Left kidney (tissue), 2 donors: ENCODE data around the gene MMS22L. TPM values are rescaled to one million over a fixed set of nuclear protein-coding genes. Genes with fewer than 3 reads are reported as not detected.
"Not testable (repeated sequence)": the region's sequence is repeated elsewhere in the genome, so short reads cannot be mapped to it uniquely, and the experiment has no call there.

Experiments
- DNase-seq: peaks from one replicate; pipeline ENCODE4 v3.0.0-alpha.2; 2013
- polyA plus RNA-seq: library from polyadenylated mRNA; unstranded; fragments of 120-200 nt; gene quantifications from one replicate; pipeline ENCODE4 v1.2.1, GENCODE V29; 2013; ENCODE audit not compliant: insufficient read length

Gene MMS22L
- polyA plus RNA-seq, 1 donor, result 19.0 TPM

DNA sequence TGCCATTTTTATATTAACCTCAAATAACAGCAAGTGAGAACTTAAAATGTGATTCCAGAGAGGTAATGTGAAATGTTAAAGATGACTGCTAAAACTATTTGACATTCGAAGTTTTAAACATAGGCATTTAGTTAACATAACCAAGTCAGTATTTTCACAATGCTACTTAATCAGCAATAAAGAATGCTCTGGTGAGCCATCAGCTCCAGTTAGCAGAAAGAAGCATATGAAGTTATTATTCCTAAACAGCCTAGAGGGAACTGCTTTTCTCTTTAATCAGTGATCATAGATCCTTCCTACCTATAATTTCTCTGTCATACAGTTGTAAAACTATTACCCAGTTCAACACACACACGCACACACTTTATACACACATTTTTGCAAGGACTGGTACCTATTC, 60.1 kb downstream of the MMS22L start:
- DNase-seq, result no peak

DNA sequence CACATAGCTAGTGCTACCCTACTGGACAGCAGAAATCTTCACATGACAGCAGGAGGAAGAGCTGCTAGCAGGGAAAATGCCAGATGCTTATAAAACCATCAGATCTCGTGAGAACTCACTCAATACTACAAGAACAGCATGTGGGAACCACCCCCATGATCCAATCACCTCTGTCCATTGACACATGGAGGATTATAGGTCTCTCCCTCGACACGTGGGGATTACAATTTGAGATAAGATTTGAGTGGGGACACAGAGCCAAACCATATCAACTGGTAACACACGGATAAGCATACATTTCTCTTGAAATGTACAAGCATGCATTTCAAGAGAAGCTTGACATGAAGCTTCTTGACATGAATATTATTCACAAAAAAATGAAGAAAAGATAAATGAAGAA, 64.1 kb downstream of the MMS22L start:
- DNase-seq, result no peak

DNA sequence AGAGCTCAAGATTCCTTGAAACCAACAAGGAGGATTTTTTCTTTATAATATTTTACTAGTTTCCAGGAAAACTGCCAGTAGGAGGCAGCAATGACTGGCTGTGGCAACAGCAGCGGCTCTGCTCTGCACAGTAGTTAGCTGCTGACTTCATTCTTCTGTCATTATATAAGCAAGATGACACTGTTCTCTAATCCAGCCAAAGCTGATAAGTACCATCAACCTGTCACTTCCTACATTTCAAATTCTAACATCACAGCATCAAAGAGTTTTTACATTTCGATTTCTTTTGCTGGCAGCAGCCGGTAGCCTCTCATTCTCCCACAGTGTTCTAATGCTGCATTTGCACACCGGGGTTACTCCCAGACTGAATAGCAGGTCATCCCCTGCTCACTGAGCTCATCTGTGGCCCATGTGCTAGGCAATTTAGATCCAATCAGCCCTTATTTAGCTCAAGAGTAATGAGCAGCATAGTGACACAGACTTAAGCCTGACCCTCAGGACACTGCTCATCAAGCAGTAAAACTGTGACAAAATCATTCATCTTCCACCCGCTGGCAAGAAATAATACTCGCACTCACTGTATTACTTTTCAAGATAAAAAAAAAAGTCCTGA, 67.8 kb downstream of the MMS22L start:
- peak; percentile 13 for DNase-seq

DNA sequence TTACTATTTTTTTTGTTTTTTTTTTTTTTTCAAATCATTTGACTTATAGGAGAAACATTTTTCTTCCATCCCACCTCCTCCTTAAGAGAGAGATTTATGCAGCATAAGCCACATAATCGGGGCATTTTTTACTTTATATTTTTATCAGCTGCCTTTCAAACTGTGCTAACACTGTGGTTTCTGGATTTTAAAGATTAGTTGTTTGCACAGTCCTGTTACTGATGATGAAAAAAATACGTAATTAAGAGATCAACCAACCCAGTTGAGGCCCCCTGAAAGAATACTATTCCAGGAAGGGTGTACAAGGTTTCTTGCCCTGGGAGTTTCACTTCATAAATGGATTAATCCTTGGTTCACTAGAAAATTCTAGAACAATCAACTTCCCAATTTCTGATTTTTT, 68.3 kb downstream of the MMS22L start:
- DNase-seq, result no peak

DNA sequence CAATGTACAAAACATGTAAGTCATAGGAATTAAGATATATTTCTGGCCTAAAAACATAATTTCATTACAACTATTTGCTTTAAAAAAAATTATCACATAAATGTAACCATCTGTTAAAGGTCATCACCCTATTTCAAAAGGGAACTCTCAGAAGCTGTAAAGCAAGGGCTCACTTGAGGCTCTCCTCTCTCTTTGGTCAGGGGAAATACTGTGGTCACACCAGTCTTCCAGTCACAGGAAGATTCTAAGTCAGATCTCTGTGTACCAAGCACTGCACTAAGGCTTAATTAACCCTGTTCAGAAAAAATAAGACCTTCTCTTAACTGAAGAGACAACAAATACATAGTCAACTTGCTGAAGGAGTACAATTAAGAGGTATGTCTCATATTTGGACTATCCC, 75.6 kb downstream of the MMS22L start:
- no peak for DNase-seq

DNA sequence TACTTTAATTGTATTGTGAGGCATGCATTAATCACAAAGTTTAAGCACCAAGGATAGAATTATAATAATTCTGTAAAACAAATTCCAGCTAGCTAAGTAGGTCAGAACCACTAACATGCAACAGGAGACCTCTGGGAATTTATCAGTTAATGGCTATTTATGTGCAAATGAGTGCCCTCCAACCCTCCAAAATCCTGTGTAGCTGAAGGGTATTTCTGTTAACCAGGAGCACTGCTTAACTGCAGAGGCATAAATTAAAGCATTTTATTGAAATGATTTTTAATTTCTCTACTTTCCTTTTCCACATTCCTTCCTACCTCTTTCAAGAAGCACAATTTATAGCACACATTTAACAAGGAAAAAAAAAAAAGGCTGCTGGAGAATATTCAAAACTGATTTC, 77.0 kb downstream of the MMS22L start:
- DNase-seq, result no peak

DNA sequence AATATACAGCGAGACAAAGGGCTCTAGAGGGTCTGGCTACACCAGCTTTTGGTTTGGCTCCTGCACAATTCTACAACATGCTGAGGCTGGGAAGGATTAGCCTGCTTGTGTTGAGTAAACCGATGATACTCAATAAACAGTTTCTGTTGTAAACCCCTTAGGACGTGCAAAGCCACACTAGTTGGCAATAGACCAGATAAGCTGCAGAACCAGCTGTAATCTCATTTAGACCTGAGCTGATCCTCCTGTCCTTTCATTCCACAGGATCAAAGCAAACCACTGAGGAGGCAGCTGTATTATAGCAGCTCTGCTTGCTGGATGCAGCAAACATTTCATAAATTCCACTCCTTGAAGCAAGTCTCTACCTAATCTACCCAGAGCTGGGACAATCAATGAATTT, 79.7 kb downstream of the MMS22L start:
- no peak for DNase-seq

DNA sequence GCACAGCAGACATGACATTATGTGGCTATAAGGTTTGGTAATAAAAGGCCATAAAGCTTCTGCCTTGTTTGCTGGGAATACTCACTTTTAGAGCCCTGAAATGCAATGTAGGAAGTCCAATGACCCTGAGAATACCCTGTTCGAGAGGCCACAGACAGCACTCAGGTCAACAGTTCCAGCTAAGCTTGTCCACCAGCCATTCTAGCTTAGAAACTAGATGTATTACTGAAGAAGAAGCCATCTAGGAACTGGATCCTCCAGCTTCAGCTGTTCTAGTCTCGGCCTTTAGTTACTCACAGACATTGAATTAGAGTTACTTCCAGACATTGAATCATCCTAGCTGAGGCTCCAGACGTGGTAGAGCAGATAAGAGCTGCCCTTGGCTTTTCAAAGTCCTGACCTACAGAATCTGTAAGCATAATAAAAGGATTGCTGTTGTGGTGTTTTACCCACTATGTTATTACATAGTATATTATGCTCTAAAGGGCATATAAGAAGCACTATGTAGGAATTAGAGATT, 84.9 kb downstream of the MMS22L start:
- no peak for DNase-seq

DNA sequence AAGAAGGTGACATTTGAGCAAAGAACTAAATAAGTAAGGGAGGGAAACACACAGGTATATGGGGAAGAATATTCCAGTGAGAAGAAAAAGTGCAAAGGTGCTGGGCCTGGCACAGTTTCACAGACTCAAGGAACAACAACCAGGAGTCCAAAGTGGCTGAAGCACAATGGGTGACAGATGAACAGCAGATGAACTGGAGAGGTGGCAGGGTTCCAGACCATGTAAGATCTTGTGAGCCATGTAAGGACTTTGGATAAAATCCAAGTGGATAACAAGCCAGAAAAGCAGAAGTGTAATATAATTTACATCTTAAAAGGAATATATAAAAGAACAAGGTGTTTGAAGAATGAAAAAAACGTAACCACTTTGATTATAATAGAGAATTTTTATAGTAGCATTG, 87.9 kb downstream of the MMS22L start:
- no peak for DNase-seq

DNA sequence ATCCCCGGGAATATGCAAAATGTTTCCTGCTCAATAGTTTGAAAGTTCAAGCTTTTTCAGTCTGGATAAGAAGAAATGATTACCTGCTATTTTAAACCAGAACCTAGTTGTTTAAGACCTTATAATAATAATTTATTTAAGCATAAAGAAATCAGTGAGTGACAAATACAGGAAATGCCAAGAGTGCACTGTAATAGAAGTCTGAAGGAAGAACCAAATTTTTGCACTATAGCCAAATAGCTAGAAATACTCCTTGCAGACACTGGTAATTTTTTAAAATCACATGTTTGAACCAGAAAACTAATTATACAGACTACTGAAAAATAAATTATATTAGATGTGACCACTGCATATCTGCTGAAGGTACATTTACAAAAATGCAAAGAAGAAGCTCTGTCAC, 93.2 kb downstream of the MMS22L start:
- no peak for DNase-seq

DNA sequence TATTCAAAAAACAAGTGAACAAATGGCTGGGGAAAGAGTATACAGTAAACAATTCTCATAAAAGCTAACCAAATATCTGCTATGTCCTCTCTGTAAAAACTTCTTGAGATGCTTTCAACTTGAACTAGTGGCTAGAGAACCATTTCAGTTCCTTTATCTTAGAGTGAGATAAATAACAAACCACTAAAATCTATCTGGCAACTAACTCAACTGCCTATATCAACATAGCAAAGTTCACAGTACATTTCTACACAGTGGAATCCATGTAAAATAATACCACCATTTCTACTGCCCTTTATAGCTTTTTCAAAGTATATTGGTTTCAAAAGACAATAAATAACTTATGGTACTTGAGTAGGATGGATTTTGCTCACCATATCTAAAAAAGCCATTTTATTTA, 95.1 kb downstream of the MMS22L start:
- no peak for DNase-seq

DNA sequence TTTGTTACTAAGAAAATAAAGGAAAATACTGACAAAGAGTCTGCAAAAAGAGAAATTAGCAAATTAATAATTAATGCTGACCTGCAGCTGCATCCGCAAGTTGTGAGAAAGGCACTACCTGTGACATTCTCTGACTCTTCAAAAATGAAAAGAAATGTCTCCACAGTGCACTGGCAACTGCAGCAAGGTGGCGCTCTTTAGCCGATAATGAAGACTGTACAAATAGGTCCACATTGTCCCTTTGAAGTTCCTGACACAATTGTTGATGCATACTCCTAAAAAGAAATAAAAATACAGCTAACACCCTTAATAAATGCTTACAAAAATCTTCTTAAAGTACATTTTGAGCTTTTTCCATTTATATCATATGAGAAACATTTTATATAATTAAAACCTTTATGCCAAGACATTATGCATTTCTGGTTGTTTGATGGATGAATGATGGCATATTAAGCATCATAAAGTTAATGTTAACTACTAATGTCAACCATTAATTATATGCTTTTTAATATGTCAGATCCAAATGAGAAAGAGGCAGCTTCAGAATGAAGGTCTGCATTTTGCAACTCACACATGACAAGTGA, 96.5 kb downstream of the MMS22L start:
- DNase-seq, result peak; percentile 69

DNA sequence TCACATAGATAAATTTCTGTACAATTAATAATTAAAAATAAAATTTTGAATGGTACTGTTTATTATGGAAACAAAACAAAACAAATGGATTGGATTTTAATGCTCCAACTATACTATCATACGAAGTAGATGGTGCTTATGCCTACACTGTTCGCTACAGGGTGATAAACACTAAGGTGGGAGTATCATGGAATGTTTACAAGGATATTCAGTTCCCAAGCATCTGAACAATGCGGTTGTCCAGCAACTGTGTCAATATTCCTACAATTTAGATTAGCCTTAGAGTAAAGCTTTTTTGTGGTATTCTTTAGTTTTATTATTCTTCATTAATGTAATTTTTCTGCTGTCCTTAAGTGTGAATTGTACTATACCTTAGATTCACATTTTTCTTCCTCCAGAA, 105.1 kb downstream of the MMS22L start:
- DNase-seq, result no peak

DNA sequence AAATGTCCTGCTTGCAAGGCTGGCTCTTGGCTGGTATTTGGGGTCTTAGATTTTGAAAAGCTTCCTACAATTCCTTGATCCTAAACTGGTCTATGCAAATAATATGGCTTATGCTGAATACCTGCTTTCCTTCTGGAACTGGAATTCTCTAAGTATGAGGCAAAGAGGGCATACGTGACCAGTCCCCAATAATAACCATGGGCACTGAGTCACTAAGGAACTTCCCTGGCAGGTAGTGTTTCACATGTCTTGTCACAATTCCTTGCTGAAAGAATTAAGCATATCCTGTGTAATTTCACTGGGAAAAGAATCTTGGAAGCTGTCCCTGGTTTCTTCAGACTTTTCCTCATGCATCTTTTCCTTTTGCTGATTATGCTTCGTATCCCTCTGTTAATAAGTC, 106.5 kb downstream of the MMS22L start:
- no peak for DNase-seq

DNA sequence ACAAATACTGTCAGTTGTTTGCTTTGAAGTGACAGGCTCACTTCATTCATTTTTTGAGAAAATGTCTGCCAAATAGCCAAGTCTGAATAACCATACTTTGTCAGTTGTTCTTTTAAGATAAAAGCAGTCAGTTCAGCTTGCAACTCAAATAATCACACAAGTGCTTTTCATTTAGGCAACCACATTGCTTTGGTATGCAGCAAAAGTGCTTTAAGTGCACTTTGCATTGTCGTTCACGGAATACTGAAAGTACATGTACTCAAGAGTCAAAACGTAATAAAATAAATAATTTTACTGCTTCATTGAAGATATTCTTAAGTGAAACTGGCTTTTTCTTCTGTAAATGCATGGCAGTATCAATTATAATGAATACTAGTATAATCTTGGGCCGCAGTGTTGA, 107.2 kb downstream of the MMS22L start:
- no peak for DNase-seq

DNA sequence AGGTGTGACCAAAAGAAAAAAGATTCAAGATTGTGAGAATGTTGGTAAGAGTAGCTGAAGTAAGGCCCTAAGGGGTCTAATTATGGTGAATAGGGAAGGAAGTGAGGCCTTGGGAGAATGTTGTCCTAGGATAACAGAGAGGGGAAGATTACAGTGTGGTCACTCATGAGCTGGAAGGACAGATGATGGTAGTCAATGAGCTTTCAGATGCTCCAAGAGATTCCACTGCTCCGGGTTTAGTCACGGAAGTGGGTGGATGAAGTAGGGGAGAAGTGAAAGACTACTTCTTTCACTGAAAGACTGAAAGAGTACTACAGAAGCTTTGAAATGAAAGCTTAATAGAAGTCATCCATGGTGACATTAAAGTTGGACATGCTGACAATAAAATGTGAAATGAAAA, 108.5 kb downstream of the MMS22L start:
- no peak for DNase-seq

DNA sequence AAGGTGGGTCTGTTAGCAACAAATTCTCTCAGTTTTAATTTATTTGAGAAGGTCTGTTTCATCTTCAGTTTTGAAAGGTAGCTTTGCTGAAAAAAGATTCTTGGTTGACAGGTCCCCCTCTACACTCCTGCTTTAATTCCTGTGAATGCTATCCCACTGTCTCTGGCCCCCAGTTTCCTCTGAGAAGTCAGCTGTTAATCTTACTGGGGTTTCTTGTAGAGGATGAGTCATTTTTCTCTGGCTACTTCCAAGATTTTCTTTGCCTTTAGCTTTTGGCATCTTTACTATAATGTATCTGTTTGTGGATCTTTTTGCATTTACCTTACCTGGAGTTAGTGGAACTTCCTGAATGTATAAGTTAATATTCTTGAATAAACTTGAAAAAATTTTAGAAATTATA, 122.7 kb downstream of the MMS22L start:
- DNase-seq, result no peak

DNA sequence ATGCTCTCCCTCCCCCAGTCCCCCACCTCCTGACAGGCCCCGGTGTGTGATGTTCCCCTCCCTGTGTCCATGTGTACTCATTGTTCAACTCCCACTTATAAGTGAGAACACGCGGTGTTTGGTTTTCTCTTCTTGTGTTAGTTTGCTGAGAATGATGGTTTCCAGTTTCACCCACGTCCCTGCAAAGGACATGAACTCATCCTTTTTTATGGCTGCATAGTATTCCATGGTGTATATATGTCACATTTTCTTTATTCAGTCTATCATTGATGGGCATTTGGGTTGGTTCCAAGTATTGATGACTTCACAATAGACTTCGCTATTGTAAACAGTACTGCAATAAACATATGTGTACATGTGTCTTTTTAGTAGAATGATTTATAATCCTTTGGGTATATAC, 127.6 kb downstream of the MMS22L start:
- not testable (repeated sequence) for DNase-seq

DNA sequence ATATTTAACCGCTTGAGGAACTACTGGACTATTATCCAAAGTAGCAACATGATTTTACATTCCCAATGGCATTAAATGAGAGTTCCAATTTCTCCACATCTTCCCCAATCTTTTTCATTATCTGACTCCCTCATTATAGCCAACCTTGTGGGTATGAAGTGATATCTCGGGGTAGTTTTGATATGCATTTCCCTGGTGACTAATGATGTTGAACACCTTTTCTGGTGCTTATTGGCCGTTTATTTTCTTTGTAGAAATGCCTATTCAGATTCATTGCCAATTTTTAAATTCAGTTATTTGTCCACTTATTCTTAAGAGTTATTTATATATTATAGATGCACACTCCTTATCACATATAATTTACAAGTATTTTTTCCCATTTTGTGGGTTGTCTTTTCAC, 129.0 kb downstream of the MMS22L start:
- no peak for DNase-seq

DNA sequence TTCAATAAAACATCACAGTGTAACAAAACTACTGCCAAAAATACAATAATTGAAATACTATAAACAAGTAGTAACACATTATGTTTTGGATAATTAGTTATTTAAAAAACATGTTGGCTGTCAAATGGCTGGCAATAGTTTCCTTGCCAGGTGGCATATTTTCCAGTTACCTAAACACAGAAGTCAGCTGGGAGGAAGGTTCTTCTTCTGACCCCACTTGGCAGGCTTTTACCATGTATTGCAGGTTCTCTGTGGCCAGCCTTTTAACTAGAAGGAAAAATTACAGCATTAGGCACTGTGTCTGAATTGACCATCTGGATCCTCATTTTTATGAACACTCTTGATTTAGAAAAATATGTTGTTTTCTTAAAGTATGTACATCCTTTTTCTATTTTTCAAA, 131.4 kb downstream of the MMS22L start:
- DNase-seq, result no peak

DNA sequence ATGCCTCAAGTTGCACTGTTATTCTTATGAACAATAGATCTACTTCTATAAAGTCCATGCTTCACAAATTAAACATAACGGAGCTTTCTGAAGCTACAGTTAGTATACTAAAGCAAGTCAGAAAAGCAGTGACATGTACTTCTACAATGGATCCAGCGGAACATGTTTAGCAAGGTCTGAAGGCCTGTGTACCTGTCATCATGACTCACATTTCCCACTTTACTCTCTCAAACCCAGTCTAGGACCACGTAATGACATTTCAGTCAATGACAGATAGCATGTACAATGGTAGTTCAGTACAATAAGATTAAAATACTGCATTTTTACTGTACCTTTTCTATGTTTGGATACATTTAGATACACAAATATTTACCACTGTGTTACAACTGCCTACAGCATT, 132.1 kb downstream of the MMS22L start:
- no peak for DNase-seq

DNA sequence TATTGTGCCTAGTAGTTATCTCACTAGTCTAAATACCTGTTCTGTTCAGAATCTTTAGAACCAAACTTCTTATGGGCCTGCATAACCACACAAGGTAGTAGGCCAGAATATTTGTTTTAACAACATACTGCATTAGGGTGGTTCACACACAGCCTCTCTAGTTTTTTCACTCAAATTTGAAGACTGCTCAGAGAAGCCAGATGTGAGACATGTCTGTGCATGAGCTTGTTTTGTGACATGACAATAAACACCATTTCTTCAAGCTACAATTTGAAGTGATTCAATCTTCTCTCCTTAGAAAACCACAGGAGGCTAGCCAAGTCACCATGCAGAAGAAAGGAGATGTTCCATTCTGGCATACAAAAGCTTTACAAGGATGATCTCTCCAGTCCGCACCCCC, 135.6 kb downstream of the MMS22L start:
- DNase-seq, result no peak

DNA sequence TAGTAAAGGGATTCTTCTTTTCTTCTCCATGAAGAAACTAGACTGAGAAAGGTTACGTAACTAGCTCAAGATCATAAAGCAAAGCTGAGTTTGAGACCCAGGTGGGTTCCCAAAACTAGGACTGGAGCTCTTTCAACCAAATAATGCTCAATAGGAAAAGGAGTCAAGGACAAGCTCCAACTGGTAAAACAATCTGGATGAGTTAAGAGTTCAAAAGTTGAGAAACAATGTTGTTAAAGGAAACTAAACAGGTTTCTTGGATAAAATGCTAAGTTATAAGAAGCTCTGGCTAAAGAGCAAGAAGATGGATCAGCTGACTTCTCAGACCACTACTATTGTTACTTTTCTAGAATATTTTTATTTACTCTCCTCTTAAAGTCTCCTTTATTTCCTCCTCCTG, 137.3 kb downstream of the MMS22L start:
- DNase-seq, result no peak

DNA sequence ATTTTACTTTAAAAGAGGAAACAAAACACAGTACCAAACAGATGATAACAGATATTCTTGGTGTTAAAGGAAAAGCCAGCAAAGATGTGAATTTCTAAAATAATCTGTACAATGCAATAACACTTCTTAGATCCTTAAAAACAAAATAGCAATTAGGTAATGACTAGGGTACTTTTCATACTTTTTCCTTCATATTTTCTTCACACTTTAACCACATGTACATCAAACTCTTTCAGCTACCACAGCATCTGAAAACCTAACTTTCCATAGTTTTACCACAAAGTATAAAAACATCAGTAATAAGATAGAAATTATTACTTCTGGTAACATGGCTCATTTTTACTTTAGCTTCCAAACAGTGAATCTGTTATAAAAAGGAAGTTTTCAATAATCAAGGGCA, 141.3 kb downstream of the MMS22L start:
- DNase-seq, result no peak

DNA sequence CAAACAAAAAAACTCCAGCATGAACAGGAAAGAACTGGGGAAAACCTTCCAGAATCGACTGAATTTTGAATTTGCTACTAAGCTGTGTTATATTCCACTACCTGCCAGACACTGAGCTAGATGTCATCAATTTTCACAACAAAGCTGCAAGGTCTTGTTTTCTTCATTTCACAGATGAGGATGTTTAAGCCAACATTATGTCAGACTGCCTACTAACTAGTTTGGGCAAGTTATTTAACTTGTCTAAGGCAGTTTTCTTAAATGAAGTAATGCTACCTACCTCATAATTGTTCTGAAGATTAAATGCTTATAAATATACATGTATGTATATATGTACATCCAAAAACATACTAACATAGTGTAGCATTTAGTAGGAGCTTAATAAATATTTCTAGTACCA, 144.4 kb downstream of the MMS22L start:
- no peak for DNase-seq
